DOHH2 (cell line): ENCODE measurements around the gene TTI1.

Experiments used
- EZH2phosphoT487 ChIP-seq: fragments of 200-600 bp; sonication (generic); IDR thresholded peaks from 2 replicates; pipeline ENCODE4 v1.6.1; 2017; ENCODE audit warnings: borderline replicate concordance, mild to moderate bottlenecking, antibody characterized with exemption, low read length, moderate library complexity, mixed read lengths
- TF ChIP-seq, protein P1 (sequence below): fragments of 200-600 bp; sonication (generic); IDR thresholded peaks from one replicate; pipeline ENCODE4 v1.5.1; 2014; ENCODE audit warnings: antibody characterized with exemption, mild to moderate bottlenecking, low read depth, low read length; ENCODE audit not compliant: poor library complexity, severe bottlenecking

GRCh38 chr20:37973059-37973910, 60.0 kb downstream of the TTI1 start:
- TF ChIP-seq, protein P1, sequence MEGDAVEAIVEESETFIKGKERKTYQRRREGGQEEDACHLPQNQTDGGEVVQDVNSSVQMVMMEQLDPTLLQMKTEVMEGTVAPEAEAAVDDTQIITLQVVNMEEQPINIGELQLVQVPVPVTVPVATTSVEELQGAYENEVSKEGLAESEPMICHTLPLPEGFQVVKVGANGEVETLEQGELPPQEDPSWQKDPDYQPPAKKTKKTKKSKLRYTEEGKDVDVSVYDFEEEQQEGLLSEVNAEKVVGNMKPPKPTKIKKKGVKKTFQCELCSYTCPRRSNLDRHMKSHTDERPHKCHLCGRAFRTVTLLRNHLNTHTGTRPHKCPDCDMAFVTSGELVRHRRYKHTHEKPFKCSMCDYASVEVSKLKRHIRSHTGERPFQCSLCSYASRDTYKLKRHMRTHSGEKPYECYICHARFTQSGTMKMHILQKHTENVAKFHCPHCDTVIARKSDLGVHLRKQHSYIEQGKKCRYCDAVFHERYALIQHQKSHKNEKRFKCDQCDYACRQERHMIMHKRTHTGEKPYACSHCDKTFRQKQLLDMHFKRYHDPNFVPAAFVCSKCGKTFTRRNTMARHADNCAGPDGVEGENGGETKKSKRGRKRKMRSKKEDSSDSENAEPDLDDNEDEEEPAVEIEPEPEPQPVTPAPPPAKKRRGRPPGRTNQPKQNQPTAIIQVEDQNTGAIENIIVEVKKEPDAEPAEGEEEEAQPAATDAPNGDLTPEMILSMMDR: no peak
- no peak for TF ChIP-seq EZH2phosphoT487
